DND-41 (cell line): ENCODE data around the gene S100A4.

Experiments used
- CTCF ChIP-seq: IDR thresholded peaks from 2 replicates; pipeline ENCODE4 v1.5.1; 2012; ENCODE audit warnings: borderline replicate concordance, low read length, moderate library complexity, mild to moderate bottlenecking; ENCODE audit not compliant: poor library complexity, severe bottlenecking; ENCODE audit errors: extremely low read depth
- EZH2 ChIP-seq: IDR thresholded peaks from 3 replicates; pipeline ENCODE4 v1.6.1; 2012; ENCODE audit warnings: borderline replicate concordance, low read depth, mild to moderate bottlenecking, moderate library complexity, low read length, inconsistent platforms; ENCODE audit not compliant: severe bottlenecking

DNA sequence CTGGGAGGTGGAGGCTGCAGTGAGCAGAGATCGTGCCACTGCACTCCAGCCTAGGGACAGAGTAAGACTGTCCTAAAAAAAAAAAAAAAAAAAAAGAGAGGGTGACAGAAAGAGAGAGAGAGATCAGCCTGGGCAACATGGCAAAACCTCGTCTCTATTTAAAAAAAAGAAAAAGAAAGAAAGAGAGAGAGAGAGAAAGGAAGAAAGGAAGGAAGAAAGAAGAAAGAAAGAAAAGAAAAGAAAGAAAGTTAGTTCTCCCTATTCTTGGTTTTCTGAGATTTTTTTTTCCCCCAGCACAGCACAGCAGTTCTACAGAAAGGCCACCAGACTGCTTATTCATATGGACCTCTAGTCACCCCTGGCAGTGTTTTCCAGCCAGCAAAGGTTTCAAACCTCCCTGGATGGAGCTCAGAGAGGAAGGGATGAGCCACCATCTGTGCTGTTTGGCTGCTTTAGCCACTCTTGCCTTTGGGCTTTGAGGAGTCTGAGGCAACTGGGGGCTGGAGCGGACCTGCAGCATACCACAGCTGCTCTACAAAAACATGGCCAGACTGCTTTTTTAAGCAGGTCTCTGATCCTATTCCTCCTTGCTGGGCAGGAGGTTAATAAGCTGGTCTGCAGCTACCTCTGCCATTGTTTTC lies 20.4 kb downstream of the S100A4 start:
- TF ChIP-seq CTCF (no peak), EZH2 (no peak)
